Adipocyte (in vitro differentiated cells): ENCODE data around the gene ODAM.
"Not testable (repeated sequence)": the region's sequence is repeated elsewhere in the genome, so short reads cannot be mapped to it uniquely, and the experiment has no call there.

ENCODE experiments used
- DNase-seq: peaks from one replicate; pipeline ENCODE4 v3.0.0-alpha.2; 2015; ENCODE audit warnings: low read depth
- H3K27me3 ChIP-seq: replicated peaks from 2 replicates; pipeline ENCODE4 v1.7.0; 2013; ENCODE audit warnings: mild to moderate bottlenecking, low read length, moderate library complexity; ENCODE audit not compliant: control insufficient read depth, insufficient read depth
- H3K36me3 ChIP-seq: 2 replicates; pipeline ENCODE4 v1.7.0; 2013; ENCODE audit warnings: low read length, mild to moderate bottlenecking, moderate library complexity; ENCODE audit not compliant: control insufficient read depth, insufficient read depth, severe bottlenecking
- H3K4me1 ChIP-seq: 2 replicates; pipeline ENCODE4 v1.7.0; 2013; ENCODE audit warnings: mild to moderate bottlenecking, low read length, moderate library complexity; ENCODE audit not compliant: control insufficient read depth, insufficient read depth
- H3K4me3 ChIP-seq: 2 replicates; pipeline ENCODE4 v1.7.0; 2013; ENCODE audit warnings: mild to moderate bottlenecking, low read length, moderate library complexity
- H3K9ac ChIP-seq: 2 replicates; pipeline ENCODE4 v1.7.0; 2013; ENCODE audit warnings: mild to moderate bottlenecking, low read length, moderate library complexity
- H3K9me3 ChIP-seq: 2 replicates; pipeline ENCODE4 v1.7.0; 2013; ENCODE audit warnings: mild to moderate bottlenecking, low read length, moderate library complexity; ENCODE audit not compliant: control insufficient read depth

Gene ODAM

DNA sequence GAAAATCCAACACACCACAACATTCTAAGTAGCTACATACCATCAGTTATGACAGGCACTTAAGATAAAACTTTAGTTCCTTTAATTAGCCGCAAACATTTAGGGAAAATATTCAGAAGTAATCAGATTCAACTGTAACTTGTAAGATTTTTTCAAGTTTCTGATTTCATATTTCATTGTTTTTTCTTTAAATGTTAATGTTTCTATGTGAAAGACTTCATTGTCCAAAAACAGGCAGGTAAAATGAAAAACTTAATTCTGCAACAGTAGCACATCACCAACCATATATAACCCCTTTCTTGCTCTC, 11.6 kb upstream of the ODAM start:
- no peak for DNase-seq
- H3K9me3 ChIP-seq = no peaks in the 10 kb centered on the region

DNA sequence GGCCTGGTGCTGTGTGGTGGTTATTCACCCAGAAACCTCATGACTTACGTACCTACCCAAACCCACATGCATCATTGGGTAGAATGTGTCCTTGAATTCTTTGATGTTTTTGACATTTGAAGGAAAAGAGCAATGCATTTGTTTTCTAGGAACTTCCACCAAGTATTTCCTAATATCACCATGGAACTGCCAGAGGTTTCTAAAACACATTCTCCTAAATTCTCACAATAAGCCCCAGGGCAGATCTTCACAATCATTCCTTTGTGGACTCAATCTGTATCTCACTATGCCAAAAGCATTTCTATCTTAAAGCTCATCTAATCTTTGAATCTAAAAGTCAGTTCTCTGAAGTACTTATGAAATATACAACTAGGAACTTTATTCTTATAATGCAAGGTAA, 8.3 kb upstream of the ODAM start:
- Histone ChIP-seq H3K4me1 (no peaks in the 10 kb centered on the region), H3K9me3 (no peaks in the 10 kb centered on the region), H3K4me3 (no peak overlapping the region), H3K9ac (no peak overlapping the region), H3K36me3 (no peaks in the 10 kb centered on the region), H3K27me3 (no peaks in the 10 kb centered on the region)
- DNase-seq = peak; percentile 50

More for the DNA sequence above, 11.6 kb upstream of the ODAM start:
- Histone ChIP-seq H3K9ac (no peak overlapping the region), H3K27me3 (no peaks in the 10 kb centered on the region), H3K4me3 (no peak overlapping the region), H3K36me3 (no peaks in the 10 kb centered on the region), H3K4me1 (no peaks in the 10 kb centered on the region)

DNA sequence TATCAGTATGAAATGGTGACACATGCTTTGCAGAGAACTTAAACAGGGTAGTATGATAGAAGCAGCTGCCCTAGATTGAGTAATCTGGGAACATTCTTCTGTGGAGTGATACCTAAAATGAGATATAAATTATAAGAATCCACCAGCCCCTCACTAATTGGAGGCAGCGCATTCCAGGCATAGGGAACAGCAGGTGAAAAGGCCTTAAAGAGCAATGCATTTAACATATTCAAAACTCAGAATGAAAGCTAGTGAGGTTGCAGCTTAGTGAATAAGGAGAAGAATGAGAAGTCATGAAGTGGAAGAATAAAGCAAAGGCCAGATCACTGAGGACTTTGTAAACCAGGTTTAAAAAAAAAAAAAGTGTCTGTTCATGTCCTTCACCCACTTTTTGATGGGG, 4.9 kb upstream of the ODAM start:
- H3K4me1 ChIP-seq = no peaks in the 10 kb centered on the region
- H3K27me3 ChIP-seq = no peaks in the 10 kb centered on the region
- H3K36me3 ChIP-seq = no peaks in the 10 kb centered on the region
- no peak overlapping the region for H3K4me3 ChIP-seq
- no peak for DNase-seq
- no peak overlapping the region for H3K9ac ChIP-seq
- H3K9me3 ChIP-seq = no peaks in the 10 kb centered on the region

DNA sequence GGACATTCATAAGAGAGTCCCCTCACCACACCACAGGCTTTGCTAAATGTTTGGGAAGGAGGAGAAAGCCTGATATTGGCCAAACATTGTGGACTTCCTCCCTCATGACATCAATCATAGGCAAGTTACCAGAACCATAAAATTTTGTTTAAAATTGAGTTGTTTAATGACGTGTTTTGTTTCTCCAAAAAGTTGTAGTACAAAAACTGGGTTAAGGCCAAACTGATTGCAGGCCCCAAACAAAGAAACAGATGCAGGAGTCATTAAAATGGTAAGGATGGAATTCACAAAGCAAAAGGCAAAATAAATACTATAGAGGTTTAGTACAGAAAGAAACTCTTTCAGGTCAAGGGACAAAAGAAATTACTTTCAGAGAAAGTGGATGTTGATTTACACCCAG, 3.9 kb upstream of the ODAM start:
- no peak for DNase-seq
- no peaks in the 10 kb centered on the region for H3K9me3 ChIP-seq
- H3K9ac ChIP-seq = no peak overlapping the region
- no peaks in the 10 kb centered on the region for H3K27me3 ChIP-seq
- no peaks in the 10 kb centered on the region for H3K36me3 ChIP-seq
- no peaks in the 10 kb centered on the region for H3K4me1 ChIP-seq
- H3K4me3 ChIP-seq = no peak overlapping the region

DNA sequence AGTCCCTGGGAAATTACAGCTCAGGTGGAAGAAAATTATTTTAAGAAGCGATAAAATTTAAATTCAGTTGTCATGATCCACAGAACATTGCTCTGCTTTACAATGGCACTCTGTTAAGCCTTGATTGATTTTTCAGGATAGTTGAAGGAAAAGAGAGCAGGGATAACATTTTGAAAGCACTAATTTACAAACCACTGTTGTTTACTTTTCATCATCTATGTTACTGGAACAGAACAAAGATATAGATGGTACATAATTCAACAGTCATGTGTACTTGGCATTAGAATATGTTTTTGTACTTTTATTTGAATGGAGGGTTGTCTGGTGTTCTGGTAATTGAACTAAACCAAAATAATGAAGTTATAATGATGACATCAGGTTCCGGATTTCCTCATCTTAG, 2.6 kb upstream of the ODAM start:
- Histone ChIP-seq H3K36me3 (no peaks in the 10 kb centered on the region), H3K9me3 (no peaks in the 10 kb centered on the region), H3K27me3 (no peaks in the 10 kb centered on the region), H3K4me1 (no peaks in the 10 kb centered on the region), H3K4me3 (no peak overlapping the region), H3K9ac (no peak overlapping the region)
- DNase-seq = no peak

DNA sequence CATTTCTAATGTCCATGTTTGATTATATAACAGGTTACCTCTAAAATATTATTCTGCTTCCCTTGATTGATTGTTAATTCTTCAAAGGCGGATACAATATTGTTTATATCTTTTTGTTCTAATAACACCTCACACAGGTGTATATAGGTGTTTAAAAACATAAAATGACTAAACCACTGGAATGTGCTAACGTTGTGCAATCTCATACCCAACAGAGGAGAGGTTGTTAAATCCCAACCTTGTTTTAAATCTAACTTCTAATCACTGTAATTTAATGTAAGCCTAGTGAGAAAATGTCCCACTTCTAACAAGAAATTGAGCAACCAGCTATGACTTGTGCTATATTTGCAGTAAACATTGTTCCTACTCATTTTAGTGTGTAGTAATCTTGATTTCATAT, 1.3 kb downstream of the ODAM start:
- Histone ChIP-seq H3K9ac (no peak overlapping the region), H3K4me1 (no peaks in the 10 kb centered on the region), H3K27me3 (no peaks in the 10 kb centered on the region), H3K36me3 (no peaks in the 10 kb centered on the region), H3K4me3 (no peak overlapping the region), H3K9me3 (no peaks in the 10 kb centered on the region)
- no peak for DNase-seq

DNA sequence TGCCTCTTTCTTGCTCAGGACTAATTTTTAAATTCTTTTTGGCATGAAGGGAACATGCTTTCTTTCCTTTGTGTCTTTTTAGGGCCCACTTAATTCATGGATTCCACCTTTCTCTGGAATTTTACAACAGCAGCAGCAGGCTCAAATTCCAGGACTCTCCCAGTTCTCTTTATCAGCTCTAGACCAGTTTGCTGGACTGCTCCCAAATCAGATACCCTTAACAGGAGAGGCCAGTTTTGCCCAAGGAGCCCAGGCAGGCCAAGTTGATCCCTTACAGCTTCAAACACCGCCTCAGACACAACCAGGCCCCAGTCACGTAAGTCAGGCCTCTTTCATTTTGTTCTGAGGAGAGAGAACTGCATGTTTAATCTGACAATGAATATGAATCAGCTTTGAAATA, 2.3 kb downstream of the ODAM start:
- Histone ChIP-seq H3K36me3 (no peaks in the 10 kb centered on the region), H3K9me3 (no peaks in the 10 kb centered on the region), H3K9ac (no peak overlapping the region), H3K27me3 (no peaks in the 10 kb centered on the region), H3K4me1 (no peaks in the 10 kb centered on the region), H3K4me3 (no peak overlapping the region)
- peak; percentile 39 for DNase-seq

DNA sequence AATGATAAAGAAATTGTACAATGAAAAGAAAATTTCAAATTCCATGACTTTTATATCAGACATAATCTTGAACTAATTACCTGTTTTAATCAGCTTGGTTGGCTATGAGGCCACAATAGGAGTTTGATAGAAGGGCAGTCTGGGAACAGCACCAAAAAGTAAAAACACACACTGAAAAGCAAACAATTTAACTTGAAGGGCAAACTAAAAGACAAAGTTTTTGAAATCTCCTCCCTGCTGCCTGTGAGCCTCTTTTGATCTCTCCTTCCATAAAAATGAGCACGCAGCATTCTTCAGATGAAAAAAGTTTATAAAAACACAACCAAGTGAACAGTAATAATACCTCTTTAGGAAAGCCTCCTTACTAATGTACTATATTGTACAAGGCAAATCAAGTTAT, 8.1 kb downstream of the ODAM start:
- no peak for DNase-seq
- H3K4me3 ChIP-seq = no peak overlapping the region
- no peaks in the 10 kb centered on the region for H3K27me3 ChIP-seq
- no peak overlapping the region for H3K9ac ChIP-seq
- no peaks in the 10 kb centered on the region for H3K9me3 ChIP-seq
- H3K36me3 ChIP-seq = no peaks in the 10 kb centered on the region
- no peaks in the 10 kb centered on the region for H3K4me1 ChIP-seq

DNA sequence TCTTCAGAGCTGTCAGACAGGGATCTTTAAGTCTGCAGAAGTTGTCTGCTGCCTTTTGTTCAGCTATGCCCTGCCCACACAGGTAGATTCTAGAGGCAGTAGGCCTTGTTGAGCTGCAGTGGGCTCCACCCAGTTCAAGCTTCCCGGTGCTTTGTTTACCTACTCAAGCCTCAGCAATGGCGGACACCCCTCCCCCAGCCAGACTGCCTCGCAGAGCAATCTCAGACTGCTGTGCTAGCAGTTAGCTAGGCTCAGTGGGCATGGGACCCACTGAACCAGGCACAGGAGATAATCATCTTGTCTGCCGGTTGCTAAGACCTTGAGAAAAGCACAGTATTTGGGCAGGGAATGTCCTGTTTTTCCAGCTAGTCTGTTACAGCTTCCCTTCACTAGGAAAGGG, 17.2 kb downstream of the ODAM start:
- H3K4me1 ChIP-seq, DNase-seq, H3K9me3 ChIP-seq, H3K27me3 ChIP-seq, H3K4me3 ChIP-seq, H3K36me3 ChIP-seq, H3K9ac ChIP-seq: not testable (repeated sequence)

DNA sequence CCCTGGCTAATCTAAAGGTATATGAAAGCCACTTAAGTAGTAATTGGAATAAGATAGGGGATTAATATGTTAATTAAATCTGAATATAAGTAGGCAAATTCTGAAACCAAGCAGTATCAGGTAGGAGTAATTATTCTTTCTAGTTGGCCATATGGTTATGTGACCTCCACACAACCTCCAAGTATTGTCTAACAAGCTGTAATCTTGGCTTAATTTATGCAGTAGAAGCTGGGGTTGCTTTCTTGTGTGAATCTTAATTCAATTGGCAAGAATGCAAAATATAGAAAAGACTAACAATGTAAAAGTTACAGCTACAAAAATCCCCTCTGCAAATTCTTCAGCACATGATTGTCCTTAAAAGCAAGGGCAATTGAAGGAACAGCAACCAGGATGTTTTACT, 20.6 kb downstream of the ODAM start:
- H3K9me3 ChIP-seq, DNase-seq, H3K9ac ChIP-seq, H3K4me1 ChIP-seq, H3K27me3 ChIP-seq, H3K4me3 ChIP-seq, H3K36me3 ChIP-seq: not testable (repeated sequence)

DNA sequence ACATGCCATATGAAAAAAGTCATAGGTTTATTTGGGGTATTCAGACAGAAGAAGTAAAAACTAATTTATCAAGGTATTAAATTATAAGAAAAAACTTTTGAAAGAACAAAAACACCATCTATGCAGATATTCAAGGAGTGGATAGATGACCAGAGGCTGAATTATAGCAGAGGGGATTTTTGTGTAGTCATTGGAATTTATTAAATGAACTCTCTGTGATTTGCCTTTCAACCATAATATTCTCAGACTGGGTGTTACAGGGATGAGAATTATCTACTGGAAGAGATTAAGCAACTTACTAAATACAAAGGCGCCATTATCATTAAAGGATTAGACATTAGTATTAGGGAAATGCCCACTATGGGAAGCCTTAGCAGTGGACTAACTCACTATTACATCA, 21.0 kb downstream of the ODAM start:
- H3K36me3 ChIP-seq, DNase-seq, H3K27me3 ChIP-seq, H3K4me3 ChIP-seq, H3K9me3 ChIP-seq, H3K9ac ChIP-seq, H3K4me1 ChIP-seq: not testable (repeated sequence)

DNA sequence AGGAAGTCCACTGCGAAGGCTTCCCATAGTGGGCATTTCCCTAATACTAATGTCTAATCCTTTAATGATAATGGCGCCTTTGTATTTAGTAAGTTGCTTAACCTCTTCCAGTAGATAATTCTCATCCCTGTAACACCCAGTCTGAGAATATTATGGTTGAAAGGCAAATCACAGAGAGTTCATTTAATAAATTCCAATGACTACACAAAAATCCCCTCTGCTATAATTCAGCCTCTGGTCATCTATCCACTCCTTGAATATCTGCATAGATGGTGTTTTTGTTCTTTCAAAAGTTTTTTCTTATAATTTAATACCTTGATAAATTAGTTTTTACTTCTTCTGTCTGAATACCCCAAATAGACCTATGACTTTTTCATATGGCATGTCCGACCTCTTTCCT, 25.9 kb downstream of the ODAM start:
- H3K4me1 ChIP-seq, H3K27me3 ChIP-seq, DNase-seq, H3K36me3 ChIP-seq, H3K9ac ChIP-seq, H3K4me3 ChIP-seq, H3K9me3 ChIP-seq: not testable (repeated sequence)
